ENCODE measurements around the gene SHMT2. TPM values are rescaled to one million over a fixed set of nuclear protein-coding genes. Genes with fewer than 3 reads are reported as not detected.
A peak's percentile ranks its signal among the peaks of the same experiment; 100 is the strongest.

Gene SHMT2
- total and polyA plus RNA-seq, 9 of the 15 experiments (the other 6 are each of a cell fraction or from before 2014, with no cell fraction given), result 46.1 to 319 (median 115) TPM

DNA sequence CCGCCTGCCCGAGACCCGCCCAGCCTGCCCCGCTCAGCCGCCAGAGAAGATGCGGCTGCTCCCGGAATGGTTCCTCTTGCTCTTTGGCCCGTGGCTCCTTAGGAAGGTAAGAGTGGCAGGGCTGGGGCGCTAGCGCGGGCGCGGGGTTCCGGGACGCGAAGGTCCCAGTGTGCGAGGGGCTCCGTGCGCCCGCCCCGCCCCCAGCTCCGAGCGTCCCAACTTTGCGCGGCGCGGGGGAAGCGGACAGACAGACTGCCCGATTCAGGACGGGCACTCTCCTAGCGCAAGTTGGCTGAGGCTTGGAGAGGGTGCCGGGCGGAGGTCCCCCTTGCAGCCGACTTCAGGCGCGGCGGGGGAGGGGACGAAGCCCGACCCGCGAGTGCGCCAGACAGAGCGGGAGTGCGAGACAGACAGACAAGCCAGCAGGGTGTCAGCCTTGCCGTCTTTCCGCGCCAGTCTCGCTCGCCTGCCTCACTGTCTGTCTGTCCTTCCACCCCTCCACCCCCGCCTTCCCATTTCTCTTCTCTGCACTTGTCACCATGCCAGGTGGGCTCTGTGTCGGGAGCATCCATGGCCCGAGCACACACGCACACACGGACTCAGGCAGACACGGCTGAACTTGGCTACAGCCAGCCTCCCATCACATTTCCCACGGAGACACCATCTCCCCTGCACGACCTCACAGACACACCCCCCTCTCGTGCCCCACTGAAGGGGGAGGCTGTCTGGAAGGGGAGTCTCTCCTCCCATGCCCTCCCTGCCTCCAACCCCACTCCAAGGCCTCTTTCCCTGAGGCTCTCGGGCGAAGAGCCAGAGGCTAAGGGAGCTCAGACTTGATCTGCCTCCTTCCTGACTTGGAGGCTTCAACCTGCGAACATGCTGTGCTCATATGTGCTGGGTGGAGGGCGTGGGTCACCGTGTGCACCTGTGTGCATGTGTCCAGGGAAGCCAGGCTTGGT lies 12.3 kb upstream of the SHMT2 start:
- H3K36me3 ChIP-seq (ENCODE audit: control insufficient read depth, insufficient read depth, low read length), result no peaks in the 10 kb centered on the region
- POLR2A ChIA-PET, result interaction anchor here (0.6 to 2.2 kb wide), 4 partner anchors 12 to 407 kb away, joined by 3 to 9 read pairs (median 6); partner anchors contain the start of gene SHMT2
- intact Hi-C loops (cut with micrococcal nuclease) (no loop called here), in situ Hi-C loops (cut with MboI) (no loop called here)
- H3K9ac ChIP-seq (ENCODE audit: insufficient read depth in 1 of 2, low read depth in 2 of 2, low read length in 2 of 2), result peak overlapping the region in 1 of 2 experiments; percentile 90; a peak in 2 of 4 replicates
- H3K4me2 ChIP-seq (ENCODE audit: insufficient read depth, low read length), result peak overlapping the region; percentile 76
- peaks cover 45 to 70% of the 10 kb centered on the region in 2 experiments for H3K27me3 ChIP-seq (ENCODE audit: control insufficient read depth in 2 of 2, insufficient read depth in 2 of 2, low read length in 2 of 2)
- ATAC-seq (no peak), FAIRE-seq (peak; percentile 32), DNase-seq (ENCODE audit: extremely low read depth in 1 of 4, low spot score in 3 of 4) (peak in 2 of 4 experiments; percentile 51 to 53)
- CTCF ChIA-PET (ENCODE audit: low intra/inter-chr PET ratio), result interaction anchor here (0.7 to 7.2 kb wide), 2 partner anchors 21 to 148 kb away, joined by 4 to 186 read pairs; a partner anchor contains a TSS
- WGBS (ENCODE audit: insufficient coverage, low coverage, missing lambda C conversion rate), result 4% methylated on average over 49 of the region's 63 CpGs
- peak overlapping the region; percentile 39 for H3K4me3 ChIP-seq
- peaks cover 3% of the 10 kb centered on the region for H3K9me1 ChIP-seq (ENCODE audit: control insufficient read depth, insufficient read depth, low read length)
- H3K79me2 ChIP-seq (ENCODE audit: control insufficient read depth, insufficient read depth, low read length), result no peaks in the 10 kb centered on the region
- H3K27ac ChIP-seq (ENCODE audit: extremely low read depth, low read depth, low read length), result no peak overlapping the region
- H2AFZ ChIP-seq (ENCODE audit: low read depth, low read length), result peak overlapping the region; percentile 82
- BruUV-seq (replicated peaks), result no TSS peak
- no peaks in the 10 kb centered on the region for H3K9me3 ChIP-seq (replicated peaks; ENCODE audit: control insufficient read depth, insufficient read depth, low read depth, low read length)
- H3K4me1 ChIP-seq (replicated peaks in 1 of 2; ENCODE audit: control insufficient read depth in 2 of 2, insufficient read depth in 2 of 2, low read length in 2 of 2), result peaks cover 23 to 54% of the 10 kb centered on the region in 2 experiments
- peaks cover 13% of the 10 kb centered on the region; the same call in 1 of the 2 replicates for H4K20me1 ChIP-seq (replicated peaks; ENCODE audit: control insufficient read depth, insufficient read depth, low read length)
- TF ChIP-seq EP300 (IDR thresholded peaks at IDR 0.05; ENCODE audit: low read length) (no peak), RBM25 (IDR thresholded peaks at IDR 0.05; ENCODE audit: low read depth, low read length, severe bottlenecking) (no peak), TCF7L2 (IDR thresholded peaks at IDR 0.05; ENCODE audit: low read depth, low read length) (no peak), NRF1 (conservative IDR thresholded peaks at IDR 0.05 in 1 of 2, IDR thresholded peaks at IDR 0.05 in 1 of 2) (peak in 1 of 2 experiments; percentile 37; a peak in 1 of 4 replicates), NFIC (IDR thresholded peaks at IDR 0.05) (no peak; the same call in 1 of the 2 replicates), HNRNPLL (IDR thresholded peaks at IDR 0.05; ENCODE audit: low read depth, low read length, poor library complexity, severe bottlenecking) (peak; percentile 20), TEAD4 (IDR thresholded peaks at IDR 0.05; ENCODE audit: low read length) (no peak), TEAD4 (CRISPR knock-in tag; IDR thresholded peaks at IDR 0.05; ENCODE audit: borderline replicate concordance) (no peak), EGR1 (conservative IDR thresholded peaks at IDR 0.05) (peak; percentile 45; the same call in 1 of the 2 replicates), ZNF589 (CRISPR knock-in tag; IDR thresholded peaks at IDR 0.05; ENCODE audit: low read depth) (no peak), FOXK2 (conservative IDR thresholded peaks at IDR 0.05 in 1 of 2, IDR thresholded peaks at IDR 0.05 in 1 of 2; ENCODE audit: low read depth in 2 of 2) (no peak), RBM34 (IDR thresholded peaks at IDR 0.05; ENCODE audit: borderline replicate concordance, insufficient read depth, low read length) (no peak)
- TF ChIP-seq, protein P1, sequence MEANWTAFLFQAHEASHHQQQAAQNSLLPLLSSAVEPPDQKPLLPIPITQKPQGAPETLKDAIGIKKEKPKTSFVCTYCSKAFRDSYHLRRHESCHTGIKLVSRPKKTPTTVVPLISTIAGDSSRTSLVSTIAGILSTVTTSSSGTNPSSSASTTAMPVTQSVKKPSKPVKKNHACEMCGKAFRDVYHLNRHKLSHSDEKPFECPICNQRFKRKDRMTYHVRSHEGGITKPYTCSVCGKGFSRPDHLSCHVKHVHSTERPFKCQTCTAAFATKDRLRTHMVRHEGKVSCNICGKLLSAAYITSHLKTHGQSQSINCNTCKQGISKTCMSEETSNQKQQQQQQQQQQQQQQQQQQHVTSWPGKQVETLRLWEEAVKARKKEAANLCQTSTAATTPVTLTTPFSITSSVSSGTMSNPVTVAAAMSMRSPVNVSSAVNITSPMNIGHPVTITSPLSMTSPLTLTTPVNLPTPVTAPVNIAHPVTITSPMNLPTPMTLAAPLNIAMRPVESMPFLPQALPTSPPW (CRISPR knock-in tag; IDR thresholded peaks at IDR 0.05), result peak; percentile 24; the same call in 1 of the 2 replicates
- TF ChIP-seq, protein P2, sequence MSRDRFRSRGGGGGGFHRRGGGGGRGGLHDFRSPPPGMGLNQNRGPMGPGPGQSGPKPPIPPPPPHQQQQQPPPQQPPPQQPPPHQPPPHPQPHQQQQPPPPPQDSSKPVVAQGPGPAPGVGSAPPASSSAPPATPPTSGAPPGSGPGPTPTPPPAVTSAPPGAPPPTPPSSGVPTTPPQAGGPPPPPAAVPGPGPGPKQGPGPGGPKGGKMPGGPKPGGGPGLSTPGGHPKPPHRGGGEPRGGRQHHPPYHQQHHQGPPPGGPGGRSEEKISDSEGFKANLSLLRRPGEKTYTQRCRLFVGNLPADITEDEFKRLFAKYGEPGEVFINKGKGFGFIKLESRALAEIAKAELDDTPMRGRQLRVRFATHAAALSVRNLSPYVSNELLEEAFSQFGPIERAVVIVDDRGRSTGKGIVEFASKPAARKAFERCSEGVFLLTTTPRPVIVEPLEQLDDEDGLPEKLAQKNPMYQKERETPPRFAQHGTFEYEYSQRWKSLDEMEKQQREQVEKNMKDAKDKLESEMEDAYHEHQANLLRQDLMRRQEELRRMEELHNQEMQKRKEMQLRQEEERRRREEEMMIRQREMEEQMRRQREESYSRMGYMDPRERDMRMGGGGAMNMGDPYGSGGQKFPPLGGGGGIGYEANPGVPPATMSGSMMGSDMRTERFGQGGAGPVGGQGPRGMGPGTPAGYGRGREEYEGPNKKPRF (IDR thresholded peaks at IDR 0.05; ENCODE audit: low read depth, low read length), result no peak

All from K562 (cell line).